Measurements from ENCODE around the gene SOX6.

The SOX6 gene

GRCh38 chr11:16311831-16312230 is 44.5 kb downstream of the SOX6 start:
- H3K4me1 Mint-ChIP-seq: no peaks in the 10 kb centered on the region
- no peaks in the 10 kb centered on the region for H3K9me3 Mint-ChIP-seq
- no peaks in the 10 kb centered on the region for H3K36me3 Mint-ChIP-seq (ENCODE audit: low read depth)
- peaks cover 4% of the 10 kb centered on the region for H3K27me3 Mint-ChIP-seq (ENCODE audit: low read depth, poor library complexity)
- no peak overlapping the region for H3K4me3 Mint-ChIP-seq
- no peak overlapping the region for H3K27ac Mint-ChIP-seq
- no peak for DNase-seq
- TF ChIP-seq CTCF (IDR thresholded peaks at IDR 0.05): no peak

- Mint-ChIP-seq H3K9me3 (no peaks in the 10 kb centered on the region), H3K27ac (no peak overlapping the region), H3K36me3 (ENCODE audit: low read depth) (no peaks in the 10 kb centered on the region), H3K27me3 (ENCODE audit: low read depth, poor library complexity) (peaks cover 4% of the 10 kb centered on the region), H3K4me1 (no peaks in the 10 kb centered on the region), H3K4me3 (no peak overlapping the region)
- no peak for DNase-seq
- TF ChIP-seq CTCF (IDR thresholded peaks at IDR 0.05): no peak
Observed at GRCh38 chr11:16310943-16311342, 45.4 kb downstream of the SOX6 start.

- H3K36me3 Mint-ChIP-seq (ENCODE audit: low read depth): no peaks in the 10 kb centered on the region
- H3K4me3 Mint-ChIP-seq: no peak overlapping the region
- peaks cover 4% of the 10 kb centered on the region for H3K27me3 Mint-ChIP-seq (ENCODE audit: low read depth, poor library complexity)
- no peak overlapping the region for H3K27ac Mint-ChIP-seq
- TF ChIP-seq CTCF (IDR thresholded peaks at IDR 0.05): no peak
- no peaks in the 10 kb centered on the region for H3K4me1 Mint-ChIP-seq
- no peak for DNase-seq
- no peaks in the 10 kb centered on the region for H3K9me3 Mint-ChIP-seq
Observed at GRCh38 chr11:16309226-16309625, 47.1 kb downstream of the SOX6 start.

- Mint-ChIP-seq H3K4me3 (no peak overlapping the region), H3K27me3 (ENCODE audit: low read depth, poor library complexity) (no peaks in the 10 kb centered on the region), H3K4me1 (peaks cover 21% of the 10 kb centered on the region), H3K9me3 (no peaks in the 10 kb centered on the region), H3K27ac (no peak overlapping the region), H3K36me3 (ENCODE audit: low read depth) (no peaks in the 10 kb centered on the region)
- no peak for TF ChIP-seq CTCF (IDR thresholded peaks at IDR 0.05)
- DNase-seq: no peak
Observed at GRCh38 chr11:16301462-16301861, 54.9 kb downstream of the SOX6 start.

- Mint-ChIP-seq H3K4me3 (no peak overlapping the region), H3K9me3 (no peaks in the 10 kb centered on the region), H3K27ac (peak overlapping the region; percentile 34), H3K4me1 (peaks cover 34% of the 10 kb centered on the region), H3K36me3 (ENCODE audit: low read depth) (no peaks in the 10 kb centered on the region), H3K27me3 (ENCODE audit: low read depth, poor library complexity) (no peaks in the 10 kb centered on the region)
- TF ChIP-seq CTCF (IDR thresholded peaks at IDR 0.05): no peak
- no peak for DNase-seq
Observed at GRCh38 chr11:16299884-16300782, 56.2 kb downstream of the SOX6 start.

GRCh38 chr11:16299390-16299789 is 57.0 kb downstream of the SOX6 start:
- Mint-ChIP-seq H3K4me1 (peaks cover 36% of the 10 kb centered on the region), H3K27me3 (ENCODE audit: low read depth, poor library complexity) (no peaks in the 10 kb centered on the region), H3K4me3 (no peak overlapping the region), H3K36me3 (ENCODE audit: low read depth) (no peaks in the 10 kb centered on the region), H3K27ac (no peak overlapping the region), H3K9me3 (no peaks in the 10 kb centered on the region)
- no peak for DNase-seq
- TF ChIP-seq CTCF (IDR thresholded peaks at IDR 0.05): no peak

Measured in nephron progenitor cell (in vitro differentiated cells).